K562 treated with DMSO at 1 percent for 48 hours (cell line): ENCODE measurements around the gene LRRC30. TPM values are rescaled to one million over a fixed set of nuclear protein-coding genes. Genes with fewer than 3 reads are reported as not detected.

ENCODE experiments used
- total RNA-seq: library from RNA; unstranded; fragments of 300-600 nt; gene quantifications from 2 replicates; pipeline ENCODE4 v1.2.3, GENCODE V29; 2022; ENCODE audit warnings: low replicate concordance; ENCODE audit errors: extremely low read depth

LRRC30 gene
- total RNA-seq, result not detected in 2 replicates

DNA sequence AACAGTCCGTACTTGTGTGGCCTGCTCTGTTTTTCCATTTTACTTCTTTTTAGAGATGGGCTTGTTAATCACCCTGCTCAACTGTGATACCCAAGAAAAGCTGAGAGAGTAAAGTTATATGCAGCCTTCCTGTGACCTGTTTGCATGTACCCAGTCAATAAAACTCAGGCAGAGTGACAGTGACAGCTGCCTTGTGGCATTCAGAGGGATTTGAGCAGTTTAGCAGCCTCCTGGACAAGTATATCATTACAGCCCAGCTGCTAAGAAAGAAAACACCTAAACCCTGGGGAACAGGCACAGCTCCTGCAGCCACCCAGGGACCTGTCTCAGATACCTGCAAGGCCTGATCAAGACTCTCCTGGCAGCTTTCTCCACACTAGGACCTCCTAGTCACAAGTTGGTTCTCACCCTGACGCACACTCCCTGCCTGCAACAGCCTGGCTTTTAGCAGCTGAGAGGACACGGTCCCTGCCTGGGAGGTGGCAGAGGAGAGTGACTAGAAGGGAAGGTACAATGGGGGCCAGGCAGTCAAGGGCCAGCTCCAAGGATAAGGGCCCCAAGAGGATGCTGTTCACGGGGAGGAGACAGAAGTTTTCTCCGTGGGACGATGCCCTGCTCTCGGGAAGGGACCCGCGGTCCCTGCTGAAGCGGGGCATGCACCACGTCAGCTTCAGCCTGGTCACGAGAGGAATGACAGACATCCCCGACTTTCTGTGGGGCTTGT, at the start of gene LRRC30:
Gene LRRC30, plus strand, starts transcription at position 464 of the 724 bp plus-strand sequence. Its CDS starts 50 bp downstream, at position 514.

Other genes with a start within 250 kb of the LRRC30 start
- not detected in 2 replicates for gene LAMA1, start 113.3 kb upstream of the LRRC30 start, total RNA-seq